NCI-H2029 (cell line): Measurements from ENCODE around the gene WDR4.
"Not testable (repeated sequence)": the region's sequence is repeated elsewhere in the genome, so short reads cannot be mapped to it uniquely, and the experiment has no call there.

Experiments
- DNase-seq: peaks from one replicate; lab custom pipeline; 2025; lab: John Stamatoyannopoulos, UW

WDR4 gene

GRCh38 chr21:42852925-42853570, 26.3 kb downstream of the WDR4 start:
- DNase-seq, result no peak

DNA sequence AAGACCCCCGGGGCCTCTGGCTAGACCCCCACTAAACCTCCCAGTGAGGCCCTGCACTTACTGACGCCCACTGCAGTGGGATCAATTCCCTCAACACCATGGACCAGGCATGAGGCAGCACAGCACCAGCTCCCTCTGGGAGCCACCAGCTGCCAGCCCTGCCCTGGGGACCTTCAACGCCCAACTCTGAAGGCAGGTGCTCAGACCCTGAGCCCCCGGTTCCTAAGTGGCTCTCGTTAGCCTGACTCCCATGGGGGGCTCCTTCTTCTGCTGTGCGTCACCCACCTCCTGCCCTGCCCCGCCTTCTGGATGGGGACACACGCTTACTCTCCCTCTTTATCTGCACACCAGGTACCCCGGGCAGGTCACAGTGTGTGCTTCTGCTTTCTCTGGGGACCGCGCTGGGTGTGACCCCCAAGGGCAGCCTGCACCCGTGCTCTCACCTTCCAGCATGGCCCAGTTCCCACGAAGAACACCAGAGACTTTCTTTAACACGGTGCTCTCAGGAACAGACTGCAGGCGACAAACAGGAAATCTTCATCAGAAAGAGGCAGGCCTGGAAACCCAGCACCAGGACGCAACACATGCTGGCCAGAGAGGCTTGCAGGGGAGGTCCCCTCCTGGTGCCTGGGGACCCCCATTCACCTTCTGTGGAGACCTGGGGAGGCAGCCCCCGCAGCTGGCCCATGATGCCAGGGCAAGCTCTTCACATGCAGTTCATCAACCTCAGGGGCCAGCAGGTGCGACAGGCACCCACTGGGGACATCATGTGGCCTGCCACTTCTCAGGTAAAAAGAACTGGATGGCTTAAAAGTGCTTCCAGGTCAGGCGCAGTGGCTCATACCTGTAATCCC, 27.3 kb downstream of the WDR4 start:
- DNase-seq, result no peak

DNA sequence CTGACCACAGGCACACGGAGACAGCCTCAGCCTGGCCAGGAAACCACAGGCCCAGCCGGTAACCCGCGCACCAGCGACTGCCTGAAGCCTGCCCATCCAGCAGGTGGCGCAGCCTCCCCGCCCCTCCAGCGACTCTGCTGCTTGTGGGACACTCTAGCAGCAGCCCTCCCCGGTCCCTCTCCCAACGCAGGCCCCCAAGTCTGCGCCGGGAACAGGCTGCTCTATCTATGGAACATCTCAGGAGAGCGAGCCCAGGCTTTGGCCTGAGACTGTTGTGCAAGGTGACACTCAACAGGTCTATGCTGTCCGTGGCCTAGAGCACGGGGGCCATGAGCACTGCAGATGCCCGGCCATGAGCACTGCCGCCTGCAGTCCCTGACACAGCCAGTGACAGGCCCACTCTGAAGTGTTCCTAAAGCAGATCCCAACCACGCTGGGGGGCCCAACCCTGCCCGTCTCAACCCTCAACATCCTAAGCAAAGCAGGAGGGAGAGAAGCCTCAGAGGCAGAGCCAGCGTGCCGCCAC, 28.4 kb downstream of the WDR4 start:
- DNase-seq, result no peak

GRCh38 chr21:42850463-42850862, 28.9 kb downstream of the WDR4 start:
- no peak for DNase-seq

DNA sequence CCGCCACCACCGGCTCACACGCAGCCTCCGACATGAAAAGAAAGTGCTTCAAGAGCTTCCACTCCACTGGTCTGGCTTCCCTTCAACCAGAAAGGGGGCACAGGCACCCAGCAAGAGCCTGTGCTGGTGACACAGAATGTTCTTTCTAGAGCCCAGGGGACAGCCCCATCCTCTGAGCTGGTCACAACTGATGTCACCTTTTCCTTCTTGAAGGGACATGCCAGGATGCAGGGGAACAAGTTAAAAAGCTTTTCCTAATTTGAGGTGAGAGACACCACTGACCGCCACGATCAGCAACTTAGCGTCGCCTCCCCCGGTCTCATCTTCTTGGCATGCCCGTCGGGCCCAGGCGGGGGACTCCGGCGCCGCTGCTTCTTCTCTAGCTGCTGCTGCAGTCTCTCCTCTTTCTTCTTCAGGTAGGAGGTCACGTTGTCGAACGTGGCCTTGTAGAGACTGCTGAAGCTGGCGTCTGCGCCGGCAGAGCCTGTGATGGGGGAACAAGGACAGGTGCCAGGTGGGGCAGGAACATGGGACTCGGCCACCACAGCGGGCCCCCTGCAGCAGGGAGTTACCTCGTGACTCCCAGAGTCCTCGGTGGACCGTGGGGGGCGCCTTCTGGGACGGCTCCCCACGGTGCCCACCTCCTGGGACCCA, 29.5 kb downstream of the WDR4 start:
- no peak for DNase-seq

DNA sequence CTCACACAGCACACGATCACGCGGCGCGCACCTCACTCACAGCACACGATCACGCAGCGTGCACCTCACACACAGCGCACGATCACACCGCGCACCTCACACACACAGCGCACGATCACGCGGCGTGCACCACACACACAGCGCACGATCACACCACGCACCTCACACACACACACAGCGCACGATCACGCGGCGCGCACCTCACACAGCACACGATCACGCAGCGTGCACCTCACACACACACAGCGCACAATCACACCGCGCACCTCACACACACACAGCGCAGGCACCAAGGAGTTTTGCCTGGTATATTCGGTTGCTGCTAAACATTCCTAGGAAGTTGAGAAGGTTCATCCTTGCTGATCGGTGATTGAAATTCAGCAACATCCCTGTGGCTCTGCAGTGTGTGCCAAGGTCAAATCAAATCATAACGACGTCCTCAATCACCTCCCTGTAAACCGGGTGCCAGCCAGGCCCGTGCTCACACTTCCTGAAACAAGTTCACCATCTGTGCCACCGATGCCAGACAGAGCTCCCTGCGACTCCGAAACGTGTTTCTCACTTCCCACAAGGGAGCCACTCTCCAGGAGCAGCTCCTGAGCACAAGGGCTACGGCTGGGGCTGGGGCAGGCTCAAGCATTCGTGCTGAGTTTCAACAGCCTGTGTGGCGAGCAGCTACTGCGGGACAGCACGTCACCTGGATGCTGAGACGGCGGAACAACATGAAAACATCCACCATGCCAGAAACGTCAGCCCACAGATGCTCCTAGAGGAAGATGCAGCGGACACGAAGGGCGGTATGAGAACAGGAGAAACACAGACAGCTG, 30.2 kb downstream of the WDR4 start:
- DNase-seq, result no peak

DNA sequence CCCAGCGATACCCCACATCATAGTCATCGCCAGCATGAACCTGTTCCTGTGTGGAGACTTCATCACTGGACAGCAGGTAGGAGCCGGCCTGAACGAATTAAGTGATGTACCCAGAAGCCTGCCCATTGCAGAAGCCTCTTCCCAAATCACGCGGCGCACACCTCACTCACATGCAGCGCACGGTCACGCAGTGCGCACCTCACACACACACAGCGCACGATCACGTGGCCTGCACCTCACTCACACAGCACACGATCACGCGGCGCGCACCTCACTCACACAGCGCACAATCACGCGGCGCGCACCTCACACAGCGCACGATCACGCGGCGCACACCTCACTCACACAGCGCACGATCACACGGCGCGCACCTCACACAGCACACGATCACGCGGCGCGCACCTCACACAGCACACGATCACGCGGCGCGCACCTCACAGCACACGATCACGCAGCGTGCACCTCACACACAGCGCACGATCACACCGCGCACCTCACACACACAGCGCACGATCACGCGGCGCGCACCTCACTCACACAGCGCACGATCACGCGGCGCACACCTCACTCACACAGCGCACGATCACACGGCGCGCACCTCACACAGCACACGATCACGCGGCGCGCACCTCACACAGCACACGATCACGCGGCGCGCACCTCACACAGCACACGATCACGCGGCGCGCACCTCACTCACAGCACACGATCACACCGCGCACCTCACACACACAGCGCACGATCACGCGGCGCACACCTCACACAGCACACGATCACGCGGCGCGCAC, 31.0 kb downstream of the WDR4 start:
- DNase-seq, result not testable (repeated sequence)

DNA sequence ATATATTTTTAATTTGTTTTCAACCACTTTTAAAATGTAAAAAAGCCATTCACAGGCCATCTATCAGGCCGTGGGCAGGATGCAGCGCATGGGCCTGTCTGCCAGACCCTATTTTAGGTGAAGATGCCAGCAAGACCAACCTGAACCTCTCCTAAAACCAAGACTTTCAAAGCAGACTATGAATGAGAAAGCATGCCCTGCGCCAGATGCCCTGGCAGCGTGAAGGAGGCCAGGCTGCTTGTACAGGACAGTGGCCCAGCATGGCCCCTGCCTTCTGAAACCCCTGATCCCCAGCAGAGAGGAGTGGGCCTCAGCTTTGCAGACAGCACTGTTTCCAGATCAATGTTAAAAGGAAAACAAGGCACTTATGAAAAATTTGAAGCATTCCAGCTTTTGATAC, 31.6 kb downstream of the WDR4 start:
- no peak for DNase-seq

DNA sequence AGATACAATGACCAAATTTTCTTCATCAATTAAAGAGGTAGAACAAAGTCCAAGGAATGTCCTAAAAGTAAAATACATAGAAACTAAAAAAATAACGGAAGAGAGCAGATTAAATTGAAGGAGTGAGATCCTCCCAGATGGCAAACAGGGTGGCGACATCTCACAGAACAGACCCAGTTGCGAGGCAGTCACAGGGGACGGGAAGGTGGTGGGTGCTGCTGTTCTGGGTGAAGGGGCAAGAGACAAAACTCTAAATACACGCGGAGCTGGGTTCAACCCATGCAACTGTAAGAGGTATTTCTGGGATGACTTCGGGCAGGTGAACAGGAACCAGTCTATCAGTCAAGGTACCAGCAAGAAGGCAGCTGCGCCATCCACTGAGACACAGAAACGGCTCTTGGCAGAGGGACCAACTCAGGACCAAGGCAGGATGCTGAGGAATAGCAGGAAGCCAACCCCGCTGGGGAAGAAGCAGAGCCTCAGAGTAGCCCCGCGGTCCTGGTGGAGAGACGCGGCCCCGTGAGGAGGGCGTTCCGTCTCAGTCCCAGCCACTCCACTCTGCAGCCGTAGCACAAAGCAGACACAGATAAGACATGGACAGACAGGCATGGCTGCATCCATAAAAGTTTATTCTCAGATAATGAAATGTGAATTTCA, 32.2 kb downstream of the WDR4 start:
- DNase-seq, result no peak

GRCh38 chr21:42846221-42846620, 33.1 kb downstream of the WDR4 start:
- DNase-seq, result no peak

GRCh38 chr21:42845296-42845965, 33.9 kb downstream of the WDR4 start:
- peak; percentile 11 for DNase-seq

- no peak for DNase-seq
Observed at GRCh38 chr21:42844411-42845113, 34.8 kb downstream of the WDR4 start.

DNA sequence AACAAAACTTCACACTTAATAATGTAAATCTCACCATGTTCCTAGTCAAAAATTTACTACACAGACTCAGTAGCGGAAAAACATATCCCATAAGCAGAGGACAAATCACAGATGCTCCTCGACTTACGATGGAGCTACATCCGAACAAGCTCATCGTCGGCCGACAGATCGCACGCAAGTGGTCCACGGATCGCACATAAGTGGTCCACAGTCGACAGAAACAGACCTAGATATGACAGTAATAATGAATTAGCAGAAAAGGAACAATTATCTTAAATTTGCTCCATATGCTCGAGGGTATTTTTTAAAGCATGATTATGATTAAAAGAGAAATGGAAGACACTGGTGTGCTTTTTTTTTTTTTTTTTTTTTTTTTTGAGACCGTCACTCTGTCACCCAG, 36.3 kb downstream of the WDR4 start:
- DNase-seq, result no peak

DNA sequence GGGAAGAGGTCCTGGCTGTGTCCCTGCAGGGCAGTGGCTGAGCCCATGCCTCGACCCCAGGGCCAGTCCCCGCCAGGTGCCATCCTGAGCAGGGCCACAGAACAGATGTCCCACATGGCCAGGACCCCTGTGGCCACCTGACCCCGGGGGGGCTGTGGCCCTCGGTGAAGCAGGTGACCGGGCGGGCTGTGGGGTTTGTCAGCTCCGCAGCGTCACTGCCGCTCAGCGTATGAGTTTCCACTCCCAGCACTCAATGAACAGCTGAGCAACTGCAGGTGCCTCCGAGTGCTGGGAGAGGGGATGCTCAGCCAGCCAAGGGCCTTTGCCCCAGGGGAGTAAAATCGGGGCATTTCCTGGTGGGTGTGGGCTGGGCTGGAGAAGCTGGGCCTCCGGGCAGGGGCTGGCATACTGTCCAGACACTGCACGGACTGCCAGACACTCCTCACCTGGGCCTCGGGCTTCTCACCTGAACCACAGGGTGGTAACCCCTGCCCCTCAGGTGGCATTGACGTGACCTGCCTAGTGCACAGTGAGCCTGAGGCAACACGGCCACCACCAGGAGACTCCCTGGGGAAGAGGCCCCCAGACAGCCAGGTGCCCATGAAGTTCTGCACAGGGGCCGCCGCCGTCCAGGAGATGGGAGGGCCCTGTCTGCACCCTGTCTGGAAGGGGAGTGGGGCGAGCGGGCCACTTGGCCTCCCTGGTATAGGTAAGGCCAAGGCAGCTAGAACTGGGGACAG, 37.3 kb downstream of the WDR4 start:
- not testable (repeated sequence) for DNase-seq

GRCh38 chr21:42841156-42841915, 38.0 kb downstream of the WDR4 start:
- no peak for DNase-seq

DNA sequence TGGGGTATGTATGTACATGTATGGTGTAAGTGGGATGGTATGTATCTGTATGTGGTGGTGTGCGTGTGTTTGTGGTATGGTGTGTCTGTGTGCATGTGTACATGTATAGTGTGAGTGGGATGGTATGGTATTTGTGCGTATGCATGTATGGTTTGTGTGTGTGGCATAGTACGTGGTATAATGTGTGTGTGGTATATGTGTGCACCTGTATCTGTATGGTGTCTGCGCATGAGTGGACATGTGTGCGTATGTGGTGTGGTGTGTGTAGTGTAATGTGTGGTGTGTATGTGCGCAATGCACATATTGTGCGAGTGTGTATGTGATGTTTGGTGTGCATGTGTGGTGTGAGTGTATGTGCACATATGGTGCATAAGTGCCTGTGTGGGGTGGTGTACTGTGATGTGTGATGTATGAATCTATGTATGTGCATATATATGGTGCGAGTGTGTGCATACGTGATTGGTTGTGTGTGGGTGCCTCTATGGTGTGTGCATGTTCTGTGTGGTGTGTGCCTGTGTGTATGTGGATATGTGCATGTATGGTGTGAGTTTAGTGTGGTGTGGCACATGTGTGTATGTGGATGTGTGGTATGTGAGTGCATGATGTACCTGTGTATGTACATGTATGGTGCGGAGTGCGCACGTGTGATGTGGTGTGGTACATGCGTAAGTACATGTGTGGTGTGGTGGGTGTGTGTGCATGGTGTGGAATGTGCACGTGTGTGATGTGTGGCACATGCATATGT, 38.8 kb downstream of the WDR4 start:
- DNase-seq, result no peak
